Hepatocyte (in vitro differentiated cells): ENCODE data around the gene RBM38. TPM values are rescaled to one million over a fixed set of nuclear protein-coding genes. Genes with fewer than 3 reads are reported as not detected.
A peak's percentile ranks its signal among the peaks of the same experiment; 100 is the strongest.

ENCODE experiments used
- DNase-seq: peaks from one replicate; pipeline ENCODE4 v3.0.0-alpha.2; 2016; ENCODE audit warnings: low spot score
- H2AFZ ChIP-seq: fragments of 200-600 bp; sonication (generic); 2 replicates; pipeline ENCODE4 v1.6.0; 2016; ENCODE audit warnings: antibody characterized with exemption, mild to moderate bottlenecking
- H3K27ac ChIP-seq: fragments of 200-600 bp; sonication (generic); 2 replicates; pipeline ENCODE4 v1.5.1; 2016; ENCODE audit warnings: mild to moderate bottlenecking
- H3K27me3 ChIP-seq: fragments of 200-600 bp; sonication (generic); 2 replicates; pipeline ENCODE4 v1.6.1; 2016
- H3K36me3 ChIP-seq: fragments of 200-600 bp; sonication (generic); replicated peaks from 2 replicates; pipeline ENCODE4 v1.5.1; 2016; ENCODE audit warnings: low read depth; ENCODE audit not compliant: insufficient read depth
- H3K4me1 ChIP-seq: fragments of 200-600 bp; sonication (generic); 2 replicates; pipeline ENCODE4 v1.5.1; 2016; ENCODE audit warnings: mild to moderate bottlenecking, moderate library complexity; ENCODE audit not compliant: insufficient read depth
- H3K4me2 ChIP-seq: fragments of 200-600 bp; sonication (generic); 2 replicates; pipeline ENCODE4 v1.6.0; 2016
- H3K4me3 ChIP-seq: fragments of 200-600 bp; sonication (generic); 2 replicates; pipeline ENCODE4 v1.5.1; 2016; ENCODE audit warnings: mild to moderate bottlenecking
- H3K79me2 ChIP-seq: fragments of 200-600 bp; sonication (generic); 2 replicates; pipeline ENCODE4 v1.6.0; 2017; ENCODE audit warnings: mild to moderate bottlenecking
- H3K9me2 ChIP-seq: fragments of 200-600 bp; sonication (generic); replicated peaks from 2 replicates; pipeline ENCODE4 v1.6.0; 2017; ENCODE audit warnings: mild to moderate bottlenecking; ENCODE audit not compliant: insufficient read depth
- H3K9me3 ChIP-seq: fragments of 200-600 bp; sonication (generic); 2 replicates; pipeline ENCODE4 v1.5.1; 2016; ENCODE audit warnings: low read depth, mild to moderate bottlenecking
- H4K20me1 ChIP-seq: fragments of 200-600 bp; sonication (generic); 2 replicates; pipeline ENCODE4 v1.6.0; 2016; ENCODE audit warnings: mild to moderate bottlenecking; ENCODE audit not compliant: insufficient read depth, poor library complexity, severe bottlenecking
- CTCF ChIP-seq: fragments of 200-600 bp; sonication (generic); IDR thresholded peaks from 2 replicates; pipeline ENCODE4 v1.5.1; 2016; ENCODE audit warnings: antibody characterized with exemption, mild to moderate bottlenecking; ENCODE audit not compliant: poor library complexity
- EZH2 ChIP-seq: fragments of 200-600 bp; sonication (generic); IDR thresholded peaks from 2 replicates; pipeline ENCODE4 v1.6.1; 2016; ENCODE audit warnings: antibody characterized with exemption, mild to moderate bottlenecking, borderline replicate concordance
- EZH2phosphoT487 ChIP-seq: fragments of 200-600 bp; sonication (generic); IDR thresholded peaks from one replicate; pipeline ENCODE4 v1.6.1; 2018; ENCODE audit warnings: antibody characterized with exemption, mild to moderate bottlenecking, low read depth, moderate library complexity; ENCODE audit not compliant: unreplicated experiment, severe bottlenecking
- WGBS: methylation state at CpG from one replicate; pipeline ENCODE4 v1.1.6; 2016; ENCODE audit warnings: low lambda C conversion rate; ENCODE audit errors: missing lambda C conversion rate; 5-methylcytosine and 5-hydroxymethylcytosine counted together
- polyA plus RNA-seq: library from polyadenylated mRNA; unstranded; fragments of >200 nt; fragmentation: Nextera tagmentation; extraction: Ambion mirVana; gene quantifications from 2 replicates; pipeline ENCODE4 v1.2.1, GENCODE V29; 2016
- total RNA-seq: library from RNA; depleted of rRNA; stranded (reverse); fragments of >200 nt; gene quantifications from 2 replicates; pipeline ENCODE4 v1.2.3, GENCODE V29; 2014

The RBM38 gene
- total and polyA plus RNA-seq, 2 experiments from 2014 or later = 16.1 to 19.6 TPM

- H3K4me2 ChIP-seq = no peak overlapping the region
- no peak for TF ChIP-seq EZH2phosphoT487
- no peak for TF ChIP-seq EZH2
- TF ChIP-seq CTCF = no peak
- no peaks in the 10 kb centered on the region for H3K9me2 ChIP-seq
- no peak for DNase-seq
- no peak overlapping the region for H3K27ac ChIP-seq
- no peaks in the 10 kb centered on the region for H3K4me1 ChIP-seq
- 88% methylated on average over 21 of the region's 21 CpGs for WGBS
- H3K27me3 ChIP-seq = no peaks in the 10 kb centered on the region
- H3K79me2 ChIP-seq = no peaks in the 10 kb centered on the region
- no peaks in the 10 kb centered on the region for H3K36me3 ChIP-seq
- H3K4me3 ChIP-seq = no peak overlapping the region
- H4K20me1 ChIP-seq = no peaks in the 10 kb centered on the region
- no peak overlapping the region for H2AFZ ChIP-seq
- H3K9me3 ChIP-seq = no peaks in the 10 kb centered on the region
Measured at GRCh38 chr20:57457243-57458095, 66.3 kb downstream of the RBM38 start.

GRCh38 chr20:57458400-57459160, 67.4 kb downstream of the RBM38 start:
- H3K79me2 ChIP-seq = no peaks in the 10 kb centered on the region
- H3K9me2 ChIP-seq = no peaks in the 10 kb centered on the region
- 80% methylated on average over 7 of the region's 7 CpGs for WGBS
- peak; percentile 23 for DNase-seq
- H3K9me3 ChIP-seq = no peaks in the 10 kb centered on the region
- H2AFZ ChIP-seq = no peak overlapping the region
- H3K4me1 ChIP-seq = no peaks in the 10 kb centered on the region
- no peak overlapping the region for H3K27ac ChIP-seq
- H3K36me3 ChIP-seq = no peaks in the 10 kb centered on the region
- H3K4me2 ChIP-seq = no peak overlapping the region
- TF ChIP-seq EZH2 (no peak), EZH2phosphoT487 (no peak), CTCF (no peak)
- no peaks in the 10 kb centered on the region for H3K27me3 ChIP-seq
- no peaks in the 10 kb centered on the region for H4K20me1 ChIP-seq
- H3K4me3 ChIP-seq = no peak overlapping the region

Other genes starting within 250 kb of the RBM38 start
- gene BMP7, start 124.8 kb upstream of the RBM38 start, total RNA-seq = 12.8 and 14.8 TPM in 2 replicates
- 9.1 and 11.4 TPM in 2 replicates for gene BMP7, start 124.8 kb upstream of the RBM38 start, polyA plus RNA-seq
- gene SPO11, start 61.6 kb upstream of the RBM38 start, total RNA-seq = not detected in 2 replicates
- not detected in 2 replicates for gene SPO11, start 61.6 kb upstream of the RBM38 start, polyA plus RNA-seq
- gene RAE1, start 40.1 kb upstream of the RBM38 start, total RNA-seq = 26.9 and 35.8 TPM in 2 replicates
- gene RAE1, start 40.1 kb upstream of the RBM38 start, polyA plus RNA-seq = 36.3 and 43.3 TPM in 2 replicates
- gene CTCFL, start 133.7 kb downstream of the RBM38 start, total RNA-seq = 0.12 TPM in 1 of 2 replicates, not detected in the other
- not detected in 2 replicates for gene CTCFL, start 133.7 kb downstream of the RBM38 start, polyA plus RNA-seq
- gene PCK1, start 169.7 kb downstream of the RBM38 start, total RNA-seq = 12.0 and 12.8 TPM in 2 replicates
- 8.8 and 11.6 TPM in 2 replicates for gene PCK1, start 169.7 kb downstream of the RBM38 start, polyA plus RNA-seq
- gene ZBP1, start 229.0 kb downstream of the RBM38 start, total RNA-seq = not detected in 2 replicates
- not detected in 2 replicates for gene ZBP1, start 229.0 kb downstream of the RBM38 start, polyA plus RNA-seq